Adrenal gland (tissue), 12 donors: Measurements from ENCODE around the gene CLDN16. TPM values are rescaled to one million over a fixed set of nuclear protein-coding genes. Genes with fewer than 3 reads are reported as not detected.

ENCODE experiments used
- DNase-seq, 7 donors: peaks; one replicate each; pipeline ENCODE4 v3.0.0-alpha.2; 2019 to 2020
- H3K27ac ChIP-seq, 5 donors: fragments of 200-600 bp; sonication (generic) in 4 of 5; 1 replicate in 3 of 5; 2 replicates in 2 of 5; pipeline versions ENCODE4 v1.5.1 to v1.8.0; 2016 to 2020; ENCODE audit warnings: mild to moderate bottlenecking in 1 of 5
- H3K27me3 ChIP-seq: fragments of 200-600 bp; 2 replicates; pipeline ENCODE4 v1.8.0; 2021
- H3K36me3 ChIP-seq, 2 donors: fragments of 200-600 bp; replicated peaks in 1 of 2; 1 replicate in 1 of 2; 2 replicates in 1 of 2; pipeline versions ENCODE4 v1.5.1 to v1.8.0; 2018 to 2022
- H3K4me1 ChIP-seq, 2 donors: fragments of 200-600 bp; replicated peaks in 1 of 2; 1 replicate in 1 of 2; 2 replicates in 1 of 2; pipeline versions ENCODE4 v1.5.1 to v1.8.0; 2018 to 2021
- H3K4me3 ChIP-seq, 4 donors: fragments of 200-600 bp; sonication (generic) in 3 of 4; one replicate each; pipeline ENCODE4 v1.5.1; 2016 to 2018
- H3K9me3 ChIP-seq, 3 donors: fragments of 200-600 bp; sonication (generic) in 1 of 3; replicated peaks in 1 of 3; 1 replicate in 2 of 3; 2 replicates in 1 of 3; pipeline versions ENCODE4 v1.5.1 to v1.8.0; 2016 to 2021
- POLR2A ChIP-seq, 2 donors: fragments of 450-650 bp; IDR thresholded peaks; one replicate each; pipeline ENCODE4 v1.6.1; 2017; ENCODE audit warnings: antibody characterized with exemption in 2 of 2, mild to moderate bottlenecking in 2 of 2, moderate library complexity in 1 of 2
- WGBS, 4 donors: extraction: QIAGEN DNeasy Blood & Tissue Kit in 2 of 4; methylation state at CpG; one replicate each; pipeline versions ENCODE4 v1.1.5 to v1.1.7; 2013 to 2017; 5-methylcytosine and 5-hydroxymethylcytosine counted together
- intact Hi-C, 2 donors: fragments of 100-400 bp; cut with DNase I; formaldehyde crosslinking; loops; one replicate each; pipeline versions ENCODE4 v1.14.1 to v1.15.0; 2022 to 2023
- polyA plus RNA-seq, 3 donors: library from polyadenylated mRNA; stranded (reverse); fragments of 200-250 nt in 2 of 3; fragments of 350-450 nt in 1 of 3; fragmentation: Illumina TruSeq in 1 of 3; extraction: RNeasy Lipid Tissue Mini Kit (QIAGEN cat#74804) in 1 of 3; gene quantifications; one replicate each; pipeline ENCODE4 v1.2.3, GENCODE V29; 2013 to 2014
- total RNA-seq, 9 donors: library from RNA; depleted of rRNA in 4 of 9; stranded (reverse); fragments of >200 nt in 4 of 9; fragments of 120-200 nt in 1 of 9; fragmentation: NEBNext Ultra II Directional in 1 of 9; extraction: Animal tissue kit (Norgen Biotek cat#: 25700) in 1 of 9; gene quantifications; one replicate each; pipeline versions ENCODE4 v1.1.0 to v1.2.4, GENCODE V29; 2013 to 2023
- TF ChIP-seq, protein P1 (sequence below), 6 experiments: fragments of 450-650 bp in 4 of 6; fragments of 200-600 bp in 2 of 6; sonication (generic) in 1 of 6; IDR thresholded peaks; 1 replicate in 5 of 6; 2 replicates in 1 of 6; pipeline versions ENCODE4 v1.5.1 to v1.8.0; 2016 to 2021; ENCODE audit warnings: antibody characterized with exemption in 6 of 6, mild to moderate bottlenecking in 2 of 6, moderate library complexity in 1 of 6
- donor health status: healthy with polysubstance abuse.
- donor health status: Bipolar disorder and iron deficiency.
- donor health status: DM: yes; HTN: yes; CAD: no.
- donor health status: DM: no; HTN: no; CAD: no.
- donor health status: DM: no; HTN: no; CAD: no.
- donor health status: DM: yes; HTN: yes; CAD: no.

Gene CLDN16
- total and polyA plus RNA-seq, 12 donors, result 0.20 to 2.9 (median 0.71) TPM

DNA sequence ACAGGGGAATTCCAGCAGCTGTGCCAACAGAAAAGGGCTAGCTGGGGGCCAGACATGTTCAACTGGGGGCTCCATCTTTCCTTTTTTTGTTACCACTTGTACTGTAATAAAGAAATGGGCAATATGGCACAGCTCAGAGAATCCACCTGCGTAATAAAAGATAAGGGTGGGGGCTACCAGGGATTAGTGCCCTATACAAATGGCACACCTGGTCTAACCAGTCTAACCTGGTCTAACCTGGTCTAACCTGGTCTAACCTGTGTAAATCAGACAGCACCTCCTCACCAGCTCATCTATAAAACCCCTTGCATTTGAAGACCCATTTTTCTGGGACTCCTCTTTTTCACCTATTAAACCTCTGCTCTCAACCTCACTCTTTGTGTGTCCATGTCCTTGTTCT, 26.2 kb upstream of the CLDN16 start:
- Histone ChIP-seq H3K27me3 (no peaks in the 10 kb centered on the region), H3K9me3 (no peaks in the 10 kb centered on the region), H3K36me3 (no peaks in the 10 kb centered on the region), H3K4me3 (no peak overlapping the region), H3K27ac (no peak overlapping the region), H3K4me1 (peaks cover 0 to 4% of the 10 kb centered on the region in 2 donors)
- intact Hi-C loops, result no loop called here
- 88 to 100% (median 94%) methylated on average over 1 of the region's 1 CpG for WGBS, 4 donors
- TF ChIP-seq, protein P1, sequence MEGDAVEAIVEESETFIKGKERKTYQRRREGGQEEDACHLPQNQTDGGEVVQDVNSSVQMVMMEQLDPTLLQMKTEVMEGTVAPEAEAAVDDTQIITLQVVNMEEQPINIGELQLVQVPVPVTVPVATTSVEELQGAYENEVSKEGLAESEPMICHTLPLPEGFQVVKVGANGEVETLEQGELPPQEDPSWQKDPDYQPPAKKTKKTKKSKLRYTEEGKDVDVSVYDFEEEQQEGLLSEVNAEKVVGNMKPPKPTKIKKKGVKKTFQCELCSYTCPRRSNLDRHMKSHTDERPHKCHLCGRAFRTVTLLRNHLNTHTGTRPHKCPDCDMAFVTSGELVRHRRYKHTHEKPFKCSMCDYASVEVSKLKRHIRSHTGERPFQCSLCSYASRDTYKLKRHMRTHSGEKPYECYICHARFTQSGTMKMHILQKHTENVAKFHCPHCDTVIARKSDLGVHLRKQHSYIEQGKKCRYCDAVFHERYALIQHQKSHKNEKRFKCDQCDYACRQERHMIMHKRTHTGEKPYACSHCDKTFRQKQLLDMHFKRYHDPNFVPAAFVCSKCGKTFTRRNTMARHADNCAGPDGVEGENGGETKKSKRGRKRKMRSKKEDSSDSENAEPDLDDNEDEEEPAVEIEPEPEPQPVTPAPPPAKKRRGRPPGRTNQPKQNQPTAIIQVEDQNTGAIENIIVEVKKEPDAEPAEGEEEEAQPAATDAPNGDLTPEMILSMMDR (IDR thresholded peaks at IDR 0.05), result no peak
- no peak for TF ChIP-seq POLR2A (IDR thresholded peaks at IDR 0.05)
- DNase-seq, result no peak

GRCh38 chr3:190362258-190362657, 25.7 kb upstream of the CLDN16 start:
- no peak for TF ChIP-seq POLR2A (IDR thresholded peaks at IDR 0.05)
- TF ChIP-seq, protein P1 (IDR thresholded peaks at IDR 0.05), result no peak
- Histone ChIP-seq H3K4me1 (peaks cover 0 to 4% of the 10 kb centered on the region in 2 donors), H3K9me3 (no peaks in the 10 kb centered on the region), H3K27ac (no peak overlapping the region), H3K36me3 (no peaks in the 10 kb centered on the region), H3K27me3 (no peaks in the 10 kb centered on the region), H3K4me3 (no peak overlapping the region)
- no peak for DNase-seq
- WGBS, 4 donors, result 78 to 88% (median 85%) methylated on average over 9 of the region's 9 CpGs
- intact Hi-C loops, result no loop called here

DNA sequence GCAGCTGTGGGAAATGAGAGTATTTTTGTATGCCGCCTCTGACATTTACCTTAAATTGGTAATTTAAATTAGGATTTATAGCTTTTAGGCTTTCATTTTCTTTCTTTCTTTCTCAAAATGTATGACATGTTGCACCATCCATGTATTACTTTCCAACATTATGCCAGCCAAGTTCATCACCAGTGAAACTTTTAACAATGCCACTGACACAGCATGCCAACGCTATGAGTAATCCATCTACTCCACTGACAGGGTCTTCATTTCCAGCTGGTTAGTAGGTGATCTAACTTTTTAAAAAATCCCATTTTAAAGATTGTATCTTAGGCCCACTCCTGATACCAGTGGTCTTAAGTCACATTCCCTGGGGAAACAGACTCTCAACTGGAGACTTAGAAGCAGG, 21.8 kb upstream of the CLDN16 start:
- Histone ChIP-seq H3K9me3 (no peaks in the 10 kb centered on the region), H3K4me3 (no peak overlapping the region), H3K36me3 (no peaks in the 10 kb centered on the region), H3K27me3 (no peaks in the 10 kb centered on the region), H3K27ac (no peak overlapping the region), H3K4me1 (peaks cover 0 to 3% of the 10 kb centered on the region in 2 donors)
- DNase-seq, result peak in 1 of 7 donors; percentile 12
- TF ChIP-seq, protein P1 (IDR thresholded peaks at IDR 0.05), result no peak
- no peak for TF ChIP-seq POLR2A (IDR thresholded peaks at IDR 0.05)
- 29 to 58% (median 43%) methylated on average over 2 of the region's 2 CpGs for WGBS, 4 donors
- intact Hi-C loops, result no loop called here

DNA sequence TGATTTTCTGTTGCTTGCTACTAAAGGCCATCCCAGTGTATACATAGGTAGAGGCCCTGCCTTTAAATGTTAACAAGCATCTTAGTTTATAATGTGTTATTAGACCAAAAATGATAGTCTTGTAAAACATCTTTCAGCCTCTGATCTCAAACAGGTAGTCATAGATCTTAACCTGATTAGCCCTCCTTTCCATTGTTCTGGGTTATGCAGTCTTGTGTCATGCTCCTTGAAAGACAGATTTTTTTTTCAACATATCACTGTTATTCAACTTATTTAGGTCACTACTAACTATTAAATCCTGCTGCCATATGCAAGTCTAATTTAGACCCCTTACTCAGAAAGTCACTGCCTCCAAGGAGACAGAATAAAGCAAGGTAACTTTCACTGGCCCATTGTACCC, 19.1 kb upstream of the CLDN16 start:
- no peak overlapping the region for H3K4me3 ChIP-seq
- intact Hi-C loops, result no loop called here
- no peak for TF ChIP-seq POLR2A (IDR thresholded peaks at IDR 0.05)
- TF ChIP-seq, protein P1 (IDR thresholded peaks at IDR 0.05), result no peak
- no peak for DNase-seq
- H3K27ac ChIP-seq, result no peak overlapping the region
- H3K27me3 ChIP-seq, result no peaks in the 10 kb centered on the region
- no peaks in the 10 kb centered on the region for H3K36me3 ChIP-seq
- no peaks in the 10 kb centered on the region for H3K4me1 ChIP-seq
- H3K9me3 ChIP-seq, result no peaks in the 10 kb centered on the region
